ENCODE results near the gene NSF.

NSF gene

DNA sequence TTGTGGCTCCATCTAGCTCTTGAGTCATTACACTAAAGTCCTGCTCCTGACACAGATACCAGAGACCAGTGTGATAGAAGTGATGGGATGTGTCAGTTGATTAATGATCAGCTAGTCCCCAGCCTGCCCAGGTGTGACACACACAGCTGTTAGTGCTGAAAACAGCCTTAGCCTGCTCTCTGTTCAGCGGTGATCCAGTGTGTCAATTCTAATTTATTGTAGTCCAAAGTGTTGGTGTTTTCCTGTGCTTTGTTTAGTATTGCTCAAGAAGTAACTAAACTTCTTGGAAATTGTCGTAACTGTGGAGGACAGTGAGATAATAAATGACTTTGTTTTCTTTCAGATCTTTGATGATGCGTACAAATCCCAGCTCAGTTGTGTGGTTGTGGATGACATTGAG, 135.7 kb downstream of the NSF start:
- TF ChIP-seq, protein P1, sequence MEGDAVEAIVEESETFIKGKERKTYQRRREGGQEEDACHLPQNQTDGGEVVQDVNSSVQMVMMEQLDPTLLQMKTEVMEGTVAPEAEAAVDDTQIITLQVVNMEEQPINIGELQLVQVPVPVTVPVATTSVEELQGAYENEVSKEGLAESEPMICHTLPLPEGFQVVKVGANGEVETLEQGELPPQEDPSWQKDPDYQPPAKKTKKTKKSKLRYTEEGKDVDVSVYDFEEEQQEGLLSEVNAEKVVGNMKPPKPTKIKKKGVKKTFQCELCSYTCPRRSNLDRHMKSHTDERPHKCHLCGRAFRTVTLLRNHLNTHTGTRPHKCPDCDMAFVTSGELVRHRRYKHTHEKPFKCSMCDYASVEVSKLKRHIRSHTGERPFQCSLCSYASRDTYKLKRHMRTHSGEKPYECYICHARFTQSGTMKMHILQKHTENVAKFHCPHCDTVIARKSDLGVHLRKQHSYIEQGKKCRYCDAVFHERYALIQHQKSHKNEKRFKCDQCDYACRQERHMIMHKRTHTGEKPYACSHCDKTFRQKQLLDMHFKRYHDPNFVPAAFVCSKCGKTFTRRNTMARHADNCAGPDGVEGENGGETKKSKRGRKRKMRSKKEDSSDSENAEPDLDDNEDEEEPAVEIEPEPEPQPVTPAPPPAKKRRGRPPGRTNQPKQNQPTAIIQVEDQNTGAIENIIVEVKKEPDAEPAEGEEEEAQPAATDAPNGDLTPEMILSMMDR (IDR thresholded peaks at IDR 0.05; ENCODE audit: low read depth, low read length, missing control alignments) = no peak
- DNase-seq (ENCODE audit: extremely low read depth, low read depth) = no peak
- H3K4me3 ChIP-seq (replicated peaks; ENCODE audit: low read depth, low read length) = no peak overlapping the region

DNA sequence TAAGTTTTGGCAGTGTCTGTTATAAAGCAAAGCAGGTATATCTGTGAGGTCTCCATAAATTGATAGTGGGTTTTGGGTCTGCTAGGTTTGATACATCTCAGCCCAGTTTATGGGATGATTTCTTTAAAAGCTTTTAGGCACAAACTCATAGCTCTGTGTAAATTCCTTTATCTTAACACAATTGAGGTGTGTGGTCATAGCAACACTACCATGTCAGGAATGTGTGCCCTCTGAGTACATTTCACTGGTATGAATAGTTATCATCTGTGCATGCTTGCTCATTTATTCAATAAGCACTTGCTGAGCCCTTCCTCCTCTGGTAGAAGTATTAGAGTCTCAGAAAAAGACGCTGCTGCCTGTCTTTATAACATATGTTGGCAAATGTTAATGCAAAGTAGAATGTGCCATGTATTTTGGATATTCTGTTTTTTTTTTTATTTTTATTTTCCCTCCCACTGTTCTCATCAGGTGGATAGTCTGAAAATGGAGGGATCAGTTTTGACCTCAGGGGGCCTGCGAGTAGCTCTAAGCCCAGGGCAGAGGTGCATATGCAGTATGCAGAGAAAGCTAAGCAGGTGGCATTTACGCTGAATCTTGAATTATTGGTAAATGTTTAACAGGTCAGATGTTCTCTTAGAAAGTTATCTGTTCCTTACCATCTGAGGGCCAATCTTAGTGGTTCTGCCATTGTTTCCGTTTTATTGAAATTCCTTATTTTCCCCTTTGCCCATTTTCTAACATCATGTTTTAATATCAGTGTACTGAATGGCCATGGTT, 137.3 kb downstream of the NSF start:
- DNase-seq (ENCODE audit: extremely low read depth, low read depth) = peak; percentile 16
- TF ChIP-seq, protein P1 (IDR thresholded peaks at IDR 0.05; ENCODE audit: low read depth, low read length, missing control alignments) = no peak
- no peak overlapping the region for H3K4me3 ChIP-seq (replicated peaks; ENCODE audit: low read depth, low read length)

DNA sequence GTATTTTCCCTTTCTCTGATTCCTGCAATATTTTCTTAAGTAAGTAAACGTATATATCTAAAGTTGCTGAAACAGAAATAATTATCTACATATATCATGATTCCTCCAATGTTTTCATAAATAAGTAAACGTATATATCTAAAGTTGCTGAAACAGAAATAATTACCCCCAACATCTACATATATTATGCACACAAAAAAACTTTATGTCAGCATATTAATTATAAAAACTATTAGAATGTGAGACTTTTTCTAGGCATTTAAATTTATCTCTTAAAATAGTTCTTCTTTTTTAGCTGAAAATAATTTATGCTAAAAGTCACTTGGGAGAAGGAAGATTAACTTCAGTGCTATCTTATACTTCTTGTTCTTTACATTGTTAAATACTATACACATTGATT, 139.6 kb downstream of the NSF start:
- H3K4me3 ChIP-seq (replicated peaks; ENCODE audit: low read depth, low read length) = no peak overlapping the region
- TF ChIP-seq, protein P1 (IDR thresholded peaks at IDR 0.05; ENCODE audit: low read depth, low read length, missing control alignments) = no peak
- no peak for DNase-seq (ENCODE audit: extremely low read depth, low read depth)

- TF ChIP-seq, protein P1 (IDR thresholded peaks at IDR 0.05; ENCODE audit: low read depth, low read length, missing control alignments) = no peak
- H3K4me3 ChIP-seq (replicated peaks; ENCODE audit: low read depth, low read length) = no peak overlapping the region
- DNase-seq (ENCODE audit: extremely low read depth, low read depth) = no peak
Observed at GRCh38 chr17:46730679-46731078, 140.2 kb downstream of the NSF start.

GRCh38 chr17:46732160-46732559, 141.7 kb downstream of the NSF start:
- H3K4me3 ChIP-seq (replicated peaks; ENCODE audit: low read depth, low read length) = no peak overlapping the region
- TF ChIP-seq, protein P1 (IDR thresholded peaks at IDR 0.05; ENCODE audit: low read depth, low read length, missing control alignments) = no peak
- no peak for DNase-seq (ENCODE audit: extremely low read depth, low read depth)

DNA sequence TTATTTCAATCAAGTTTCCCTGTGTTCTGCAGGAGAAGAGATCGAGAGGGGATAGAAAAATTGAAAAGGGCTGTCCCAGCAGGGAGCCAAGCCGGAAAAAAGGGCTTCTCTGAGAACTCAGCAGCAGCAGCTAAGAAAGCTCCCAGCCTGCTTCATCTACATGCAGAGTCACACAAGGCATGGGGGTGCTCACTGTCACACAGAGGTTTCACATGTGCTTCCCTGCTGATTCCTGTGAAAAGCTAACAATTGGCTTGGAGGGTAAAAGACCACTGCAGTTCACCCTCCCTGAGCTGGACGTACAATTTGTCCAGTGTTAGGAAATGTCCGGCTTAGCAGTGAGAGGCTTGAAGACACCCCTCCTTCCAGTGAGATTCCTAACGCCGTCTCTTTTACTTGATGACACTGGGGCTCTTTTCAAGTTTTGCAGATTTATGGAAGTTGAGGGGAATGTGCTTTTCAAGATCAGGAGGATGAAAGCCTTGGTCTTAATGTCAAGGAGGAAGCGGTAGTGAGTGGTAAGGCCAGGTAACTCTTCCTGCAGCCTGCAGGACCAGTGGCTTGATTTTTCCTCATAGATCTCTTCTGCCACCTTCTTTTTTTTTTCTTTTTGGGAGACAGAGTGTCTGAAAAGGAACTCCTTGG, 142.4 kb downstream of the NSF start:
- H3K4me3 ChIP-seq (replicated peaks; ENCODE audit: low read depth, low read length) = no peak overlapping the region
- DNase-seq (ENCODE audit: extremely low read depth, low read depth) = no peak
- TF ChIP-seq, protein P1 (IDR thresholded peaks at IDR 0.05; ENCODE audit: low read depth, low read length, missing control alignments) = no peak
